GM12878 (cell line): ENCODE results near the gene AKT1S1. TPM values are rescaled to one million over a fixed set of nuclear protein-coding genes. Genes with fewer than 3 reads are reported as not detected.

Experiments used
- BHLHE40 ChIP-seq, 2 experiments: fragments of 450-650 bp in 1 of 2; IDR thresholded peaks; 2 replicates each; pipeline ENCODE4 v1.6.1; 2011 to 2017; ENCODE audit warnings: low read depth in 2 of 2, borderline replicate concordance in 1 of 2, improper control_type of control experiment in 1 of 2, low read length in 1 of 2, mild to moderate bottlenecking in 1 of 2
- BRCA1 ChIP-seq: IDR thresholded peaks from 2 replicates; pipeline ENCODE4 v1.6.1; 2011; ENCODE audit warnings: low read depth, low read length, improper control_type of control experiment
- DPF2 ChIP-seq: fragments of 450-650 bp; IDR thresholded peaks from 2 replicates; pipeline ENCODE4 v1.6.1; 2017; ENCODE audit warnings: mild to moderate bottlenecking
- KDM1A ChIP-seq: fragments of 200-600 bp; sonication (generic); IDR thresholded peaks from 2 replicates; pipeline ENCODE4 v1.6.1; 2016; ENCODE audit warnings: borderline replicate concordance
- PML ChIP-seq: IDR thresholded peaks from 2 replicates; pipeline ENCODE4 v1.6.1; 2012; ENCODE audit warnings: low read length, inconsistent platforms
- POU2F2 ChIP-seq: IDR thresholded peaks from 3 replicates; pipeline ENCODE4 v1.6.1; 2011; ENCODE audit warnings: low read depth, mild to moderate bottlenecking, low read length, borderline replicate concordance
- SIN3A ChIP-seq: IDR thresholded peaks from 2 replicates; pipeline ENCODE4 v1.6.1; 2012; ENCODE audit warnings: low read depth, low read length, improper control_type of control experiment
- SMC3 ChIP-seq: IDR thresholded peaks from 2 replicates; pipeline ENCODE4 v1.6.1; 2011; ENCODE audit warnings: low read length, improper control_type of control experiment, borderline replicate concordance
- TCF12 ChIP-seq: IDR thresholded peaks from 2 replicates; pipeline ENCODE4 v1.6.1; 2011; ENCODE audit warnings: low read depth, mild to moderate bottlenecking, low read length
- WRNIP1 ChIP-seq: IDR thresholded peaks from 2 replicates; pipeline ENCODE4 v1.6.1; 2011; ENCODE audit warnings: low read depth, low read length, improper control_type of control experiment, borderline replicate concordance
- polyA plus RNA-seq, 11 experiments: library from polyadenylated mRNA; depleted of rRNA in 4 of 11; unstranded in 6 of 11; stranded (reverse) in 5 of 11; fragments of >200 nt; fragmentation: Nextera tagmentation in 4 of 11; fragmentation: Illumina TruSeq in 1 of 11; extraction: Ambion mirVana in 4 of 11; extraction: Trizol in 1 of 11; gene quantifications; 1 replicate in 1 of 11; 2 replicates in 10 of 11; pipeline versions ENCODE4 v1.2.1 to v1.2.3, GENCODE V29; 2011 to 2016; ENCODE audit warnings: inconsistent platforms in 2 of 11, missing spikeins in 2 of 11, low read depth in 1 of 11
- total RNA-seq, 4 experiments: library from RNA; depleted of rRNA in 3 of 4; stranded (reverse); fragments of >200 nt in 3 of 4; fragmentation: Illumina TruSeq in 1 of 4; extraction: Trizol in 1 of 4; gene quantifications; 2 replicates each; pipeline versions ENCODE4 v1.2.1 to v1.2.3, GENCODE V29; 2013 to 2021
- TF ChIP-seq, protein P1 (sequence below), 3 experiments: IDR thresholded peaks in 2 of 3; conservative IDR thresholded peaks in 1 of 3; 2 replicates each; pipeline ENCODE4 v1.5.1; 2011; ENCODE audit warnings: low read depth in 3 of 3, low read length in 3 of 3, mild to moderate bottlenecking in 3 of 3, control low read depth in 2 of 3, moderate library complexity in 2 of 3, inconsistent platforms in 1 of 3, mixed read lengths in 1 of 3; ENCODE audit not compliant: control insufficient read depth in 2 of 3, insufficient read depth in 1 of 3; ENCODE audit errors: extremely low read depth in 1 of 3
- TF ChIP-seq, protein P2 (sequence below): fragments of 450-650 bp; IDR thresholded peaks from 2 replicates; pipeline ENCODE4 v1.6.1; 2017; ENCODE audit warnings: borderline replicate concordance
- TF ChIP-seq, protein P3 (sequence below): IDR thresholded peaks from 2 replicates; pipeline ENCODE4 v1.6.1; 2012; ENCODE audit warnings: improper control_type of control experiment, low read depth, low read length; ENCODE audit not compliant: insufficient replicate concordance
- TF ChIP-seq, protein P4 (sequence below): IDR thresholded peaks from 2 replicates; pipeline ENCODE4 v1.6.1; 2011; ENCODE audit warnings: borderline replicate concordance, low read depth, mild to moderate bottlenecking, moderate library complexity, mixed read lengths, low read length; ENCODE audit not compliant: insufficient read depth; ENCODE audit errors: extremely low read length
- TF ChIP-seq, protein P5 (sequence below): fragments of 450-650 bp; formaldehyde crosslinking; IDR thresholded peaks from 2 replicates; pipeline ENCODE4 v1.5.0; 2022; ENCODE audit warnings: mild to moderate bottlenecking, missing genetic modification characterization

The AKT1S1 gene
- total and polyA plus RNA-seq, 10 of the 15 experiments (the other 5 are each of a cell fraction or from before 2014, with no cell fraction given): 0.43 to 23.0 (median 12.3) TPM

DNA sequence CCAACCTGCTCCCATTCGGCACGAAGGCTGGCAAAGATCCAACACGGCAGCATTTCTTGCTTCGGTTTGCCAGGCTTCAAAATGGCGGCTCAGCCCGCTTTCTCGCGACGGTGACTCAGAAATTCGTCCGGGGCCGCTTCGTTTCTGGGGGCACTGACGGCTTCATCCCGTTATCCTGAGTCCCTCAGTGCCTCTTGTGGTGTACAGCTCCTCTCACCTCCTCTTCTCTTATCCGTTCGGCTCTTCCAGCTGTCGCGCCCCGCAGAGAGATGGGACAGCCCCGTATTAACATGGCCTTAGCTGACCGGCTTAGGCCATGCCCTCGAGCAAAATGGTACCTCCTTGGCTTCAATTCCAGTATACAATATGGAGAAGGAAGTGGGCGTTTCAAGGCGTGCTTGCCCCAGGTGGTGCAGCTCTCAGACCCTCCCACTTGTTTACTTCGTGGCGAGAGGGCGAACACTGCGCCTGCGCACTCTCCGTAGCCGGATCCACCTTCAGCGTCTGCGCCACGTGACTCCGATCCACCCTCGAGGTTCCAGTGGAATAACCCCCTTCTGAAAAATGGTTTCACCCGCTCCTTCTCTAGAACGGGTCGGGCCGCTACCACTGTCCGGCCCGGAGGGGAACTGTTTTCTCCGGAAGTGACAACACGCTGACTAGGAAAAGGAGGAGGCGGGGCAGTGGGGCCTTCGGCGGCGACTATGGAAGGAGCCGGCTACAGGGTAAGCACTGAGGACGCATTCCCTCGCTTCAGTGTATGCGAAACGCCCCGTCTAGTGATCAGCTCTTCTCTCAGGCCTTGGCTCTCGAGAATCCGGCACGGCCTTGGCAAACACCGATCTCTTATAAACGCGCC is at the start of gene AKT1S1, which contains the start of gene TBC1D17 (continued):
- TF ChIP-seq, protein P1, sequence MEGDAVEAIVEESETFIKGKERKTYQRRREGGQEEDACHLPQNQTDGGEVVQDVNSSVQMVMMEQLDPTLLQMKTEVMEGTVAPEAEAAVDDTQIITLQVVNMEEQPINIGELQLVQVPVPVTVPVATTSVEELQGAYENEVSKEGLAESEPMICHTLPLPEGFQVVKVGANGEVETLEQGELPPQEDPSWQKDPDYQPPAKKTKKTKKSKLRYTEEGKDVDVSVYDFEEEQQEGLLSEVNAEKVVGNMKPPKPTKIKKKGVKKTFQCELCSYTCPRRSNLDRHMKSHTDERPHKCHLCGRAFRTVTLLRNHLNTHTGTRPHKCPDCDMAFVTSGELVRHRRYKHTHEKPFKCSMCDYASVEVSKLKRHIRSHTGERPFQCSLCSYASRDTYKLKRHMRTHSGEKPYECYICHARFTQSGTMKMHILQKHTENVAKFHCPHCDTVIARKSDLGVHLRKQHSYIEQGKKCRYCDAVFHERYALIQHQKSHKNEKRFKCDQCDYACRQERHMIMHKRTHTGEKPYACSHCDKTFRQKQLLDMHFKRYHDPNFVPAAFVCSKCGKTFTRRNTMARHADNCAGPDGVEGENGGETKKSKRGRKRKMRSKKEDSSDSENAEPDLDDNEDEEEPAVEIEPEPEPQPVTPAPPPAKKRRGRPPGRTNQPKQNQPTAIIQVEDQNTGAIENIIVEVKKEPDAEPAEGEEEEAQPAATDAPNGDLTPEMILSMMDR (IDR thresholded peaks at IDR 0.05 in 2 of 3, conservative IDR thresholded peaks at IDR 0.05 in 1 of 3; ENCODE audit: control insufficient read depth in 2 of 3, extremely low read depth in 1 of 3, insufficient read depth in 1 of 3, low read depth in 3 of 3, low read length in 3 of 3): no peak
- peak; percentile 70 for TF ChIP-seq PML
- TF ChIP-seq, protein P2, sequence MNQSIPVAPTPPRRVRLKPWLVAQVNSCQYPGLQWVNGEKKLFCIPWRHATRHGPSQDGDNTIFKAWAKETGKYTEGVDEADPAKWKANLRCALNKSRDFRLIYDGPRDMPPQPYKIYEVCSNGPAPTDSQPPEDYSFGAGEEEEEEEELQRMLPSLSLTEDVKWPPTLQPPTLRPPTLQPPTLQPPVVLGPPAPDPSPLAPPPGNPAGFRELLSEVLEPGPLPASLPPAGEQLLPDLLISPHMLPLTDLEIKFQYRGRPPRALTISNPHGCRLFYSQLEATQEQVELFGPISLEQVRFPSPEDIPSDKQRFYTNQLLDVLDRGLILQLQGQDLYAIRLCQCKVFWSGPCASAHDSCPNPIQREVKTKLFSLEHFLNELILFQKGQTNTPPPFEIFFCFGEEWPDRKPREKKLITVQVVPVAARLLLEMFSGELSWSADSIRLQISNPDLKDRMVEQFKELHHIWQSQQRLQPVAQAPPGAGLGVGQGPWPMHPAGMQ: no peak; the same call in 1 of the 2 replicates
- 0 out of 2 replicates have a peak, but pooled peaks have one; percentile 10 for TF ChIP-seq SMC3
- TF ChIP-seq BRCA1: peak; percentile 57
- peak; percentile 74; the same call in 1 of the 2 replicates for TF ChIP-seq TCF12
- peak; percentile 98 to 99 for TF ChIP-seq BHLHE40 (IDR thresholded peaks at IDR 0.05; ENCODE audit: borderline replicate concordance in 1 of 2, low read depth in 2 of 2, low read length in 1 of 2)
- TF ChIP-seq WRNIP1: no peak
- TF ChIP-seq, protein P3, sequence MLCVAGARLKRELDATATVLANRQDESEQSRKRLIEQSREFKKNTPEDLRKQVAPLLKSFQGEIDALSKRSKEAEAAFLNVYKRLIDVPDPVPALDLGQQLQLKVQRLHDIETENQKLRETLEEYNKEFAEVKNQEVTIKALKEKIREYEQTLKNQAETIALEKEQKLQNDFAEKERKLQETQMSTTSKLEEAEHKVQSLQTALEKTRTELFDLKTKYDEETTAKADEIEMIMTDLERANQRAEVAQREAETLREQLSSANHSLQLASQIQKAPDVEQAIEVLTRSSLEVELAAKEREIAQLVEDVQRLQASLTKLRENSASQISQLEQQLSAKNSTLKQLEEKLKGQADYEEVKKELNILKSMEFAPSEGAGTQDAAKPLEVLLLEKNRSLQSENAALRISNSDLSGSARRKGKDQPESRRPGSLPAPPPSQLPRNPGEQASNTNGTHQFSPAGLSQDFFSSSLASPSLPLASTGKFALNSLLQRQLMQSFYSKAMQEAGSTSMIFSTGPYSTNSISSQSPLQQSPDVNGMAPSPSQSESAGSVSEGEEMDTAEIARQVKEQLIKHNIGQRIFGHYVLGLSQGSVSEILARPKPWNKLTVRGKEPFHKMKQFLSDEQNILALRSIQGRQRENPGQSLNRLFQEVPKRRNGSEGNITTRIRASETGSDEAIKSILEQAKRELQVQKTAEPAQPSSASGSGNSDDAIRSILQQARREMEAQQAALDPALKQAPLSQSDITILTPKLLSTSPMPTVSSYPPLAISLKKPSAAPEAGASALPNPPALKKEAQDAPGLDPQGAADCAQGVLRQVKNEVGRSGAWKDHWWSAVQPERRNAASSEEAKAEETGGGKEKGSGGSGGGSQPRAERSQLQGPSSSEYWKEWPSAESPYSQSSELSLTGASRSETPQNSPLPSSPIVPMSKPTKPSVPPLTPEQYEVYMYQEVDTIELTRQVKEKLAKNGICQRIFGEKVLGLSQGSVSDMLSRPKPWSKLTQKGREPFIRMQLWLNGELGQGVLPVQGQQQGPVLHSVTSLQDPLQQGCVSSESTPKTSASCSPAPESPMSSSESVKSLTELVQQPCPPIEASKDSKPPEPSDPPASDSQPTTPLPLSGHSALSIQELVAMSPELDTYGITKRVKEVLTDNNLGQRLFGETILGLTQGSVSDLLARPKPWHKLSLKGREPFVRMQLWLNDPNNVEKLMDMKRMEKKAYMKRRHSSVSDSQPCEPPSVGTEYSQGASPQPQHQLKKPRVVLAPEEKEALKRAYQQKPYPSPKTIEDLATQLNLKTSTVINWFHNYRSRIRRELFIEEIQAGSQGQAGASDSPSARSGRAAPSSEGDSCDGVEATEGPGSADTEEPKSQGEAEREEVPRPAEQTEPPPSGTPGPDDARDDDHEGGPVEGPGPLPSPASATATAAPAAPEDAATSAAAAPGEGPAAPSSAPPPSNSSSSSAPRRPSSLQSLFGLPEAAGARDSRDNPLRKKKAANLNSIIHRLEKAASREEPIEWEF: no peak
- TF ChIP-seq, protein P4, sequence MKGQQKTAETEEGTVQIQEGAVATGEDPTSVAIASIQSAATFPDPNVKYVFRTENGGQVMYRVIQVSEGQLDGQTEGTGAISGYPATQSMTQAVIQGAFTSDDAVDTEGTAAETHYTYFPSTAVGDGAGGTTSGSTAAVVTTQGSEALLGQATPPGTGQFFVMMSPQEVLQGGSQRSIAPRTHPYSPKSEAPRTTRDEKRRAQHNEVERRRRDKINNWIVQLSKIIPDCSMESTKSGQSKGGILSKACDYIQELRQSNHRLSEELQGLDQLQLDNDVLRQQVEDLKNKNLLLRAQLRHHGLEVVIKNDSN: peak; percentile 96
- TF ChIP-seq SIN3A: peak; percentile 83
- TF ChIP-seq, protein P5, sequence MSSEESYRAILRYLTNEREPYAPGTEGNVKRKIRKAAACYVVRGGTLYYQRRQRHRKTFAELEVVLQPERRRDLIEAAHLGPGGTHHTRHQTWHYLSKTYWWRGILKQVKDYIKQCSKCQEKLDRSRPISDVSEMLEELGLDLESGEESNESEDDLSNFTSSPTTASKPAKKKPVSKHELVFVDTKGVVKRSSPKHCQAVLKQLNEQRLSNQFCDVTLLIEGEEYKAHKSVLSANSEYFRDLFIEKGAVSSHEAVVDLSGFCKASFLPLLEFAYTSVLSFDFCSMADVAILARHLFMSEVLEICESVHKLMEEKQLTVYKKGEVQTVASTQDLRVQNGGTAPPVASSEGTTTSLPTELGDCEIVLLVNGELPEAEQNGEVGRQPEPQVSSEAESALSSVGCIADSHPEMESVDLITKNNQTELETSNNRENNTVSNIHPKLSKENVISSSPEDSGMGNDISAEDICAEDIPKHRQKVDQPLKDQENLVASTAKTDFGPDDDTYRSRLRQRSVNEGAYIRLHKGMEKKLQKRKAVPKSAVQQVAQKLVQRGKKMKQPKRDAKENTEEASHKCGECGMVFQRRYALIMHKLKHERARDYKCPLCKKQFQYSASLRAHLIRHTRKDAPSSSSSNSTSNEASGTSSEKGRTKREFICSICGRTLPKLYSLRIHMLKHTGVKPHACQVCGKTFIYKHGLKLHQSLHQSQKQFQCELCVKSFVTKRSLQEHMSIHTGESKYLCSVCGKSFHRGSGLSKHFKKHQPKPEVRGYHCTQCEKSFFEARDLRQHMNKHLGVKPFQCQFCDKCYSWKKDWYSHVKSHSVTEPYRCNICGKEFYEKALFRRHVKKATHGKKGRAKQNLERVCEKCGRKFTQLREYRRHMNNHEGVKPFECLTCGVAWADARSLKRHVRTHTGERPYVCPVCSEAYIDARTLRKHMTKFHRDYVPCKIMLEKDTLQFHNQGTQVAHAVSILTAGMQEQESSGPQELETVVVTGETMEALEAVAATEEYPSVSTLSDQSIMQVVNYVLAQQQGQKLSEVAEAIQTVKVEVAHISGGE: no peak
- TF ChIP-seq DPF2: no peak; the same call in 1 of the 2 replicates
- peak; percentile 84 for TF ChIP-seq POU2F2
- TF ChIP-seq KDM1A: no peak
